ENCODE data around the gene CNIH2.
"Not testable (repeated sequence)": the region's sequence is repeated elsewhere in the genome, so short reads cannot be mapped to it uniquely, and the experiment has no call there.

The CNIH2 gene

GRCh38 chr11:66277471-66278362, at the start of gene CNIH2:
Gene CNIH2, plus strand, starts transcription at chr11:66278175. Its CDS starts 282 bp downstream, at chr11:66278457.
- DNase-seq = peak; percentile 73

- DNase-seq = no peak
Measured at GRCh38 chr11:66228521-66228920, 49.5 kb upstream of the CNIH2 start.

DNA sequence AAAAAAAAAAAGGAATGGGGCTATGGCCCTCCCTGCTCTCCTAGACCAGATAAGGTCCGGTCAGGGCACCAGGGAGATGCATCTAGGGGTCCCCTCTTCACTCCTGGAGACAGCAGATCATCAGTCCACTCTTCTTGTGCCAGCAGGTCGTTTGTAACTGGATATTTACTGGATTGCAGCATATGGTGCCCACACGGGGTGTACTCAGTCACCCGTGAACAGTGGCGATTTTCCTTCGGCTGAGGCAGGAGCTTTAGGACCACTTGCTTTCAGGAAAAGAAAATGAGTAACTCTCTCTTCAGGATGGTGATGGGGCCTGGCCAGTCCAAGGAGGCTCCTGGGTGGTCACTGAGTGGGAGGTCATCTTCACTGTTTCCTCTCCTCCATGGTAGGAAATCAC, 47.8 kb upstream of the CNIH2 start:
- no peak for DNase-seq

DNA sequence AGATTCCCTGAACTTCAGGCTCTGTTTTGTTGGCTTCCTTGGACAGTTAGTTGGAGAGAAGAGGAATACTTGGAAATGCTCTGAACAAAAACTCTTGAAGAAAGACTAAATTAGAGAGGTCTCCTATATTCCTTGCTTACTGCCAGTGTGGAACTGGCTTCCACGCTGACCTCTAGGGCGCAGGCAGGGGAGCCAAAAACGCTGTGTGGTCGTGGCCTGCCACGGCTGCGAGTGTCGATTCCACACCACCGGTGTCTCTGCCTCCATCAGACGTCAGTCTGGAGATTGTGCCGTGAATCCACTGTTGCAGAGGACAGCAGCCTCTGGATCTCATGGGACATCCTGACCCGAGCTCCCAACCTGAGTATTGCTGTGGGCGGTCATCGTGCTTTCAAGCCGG, 47.0 kb upstream of the CNIH2 start:
- no peak for DNase-seq

GRCh38 chr11:66231561-66231960, 46.4 kb upstream of the CNIH2 start:
- no peak for DNase-seq

DNA sequence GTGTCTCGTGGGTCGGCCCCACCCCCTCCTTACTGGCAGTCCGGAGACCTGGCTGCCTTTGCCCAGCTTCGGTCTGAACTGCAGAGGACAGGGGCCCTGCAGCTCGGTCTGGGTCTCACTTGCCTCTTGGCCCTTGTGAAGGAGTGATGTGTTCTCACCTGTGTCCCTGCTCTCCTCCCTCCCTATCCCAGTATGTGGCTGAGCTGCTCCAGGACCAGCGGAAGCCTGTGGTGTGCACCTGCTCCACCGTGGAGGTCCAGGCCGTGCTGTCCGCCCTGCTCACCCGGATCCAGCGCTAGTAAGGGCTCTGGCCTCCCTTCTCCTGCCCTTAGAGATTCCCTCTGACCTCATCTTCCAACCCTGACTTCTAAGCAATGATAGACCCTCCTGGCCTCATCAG, 45.2 kb upstream of the CNIH2 start:
- DNase-seq = no peak

DNA sequence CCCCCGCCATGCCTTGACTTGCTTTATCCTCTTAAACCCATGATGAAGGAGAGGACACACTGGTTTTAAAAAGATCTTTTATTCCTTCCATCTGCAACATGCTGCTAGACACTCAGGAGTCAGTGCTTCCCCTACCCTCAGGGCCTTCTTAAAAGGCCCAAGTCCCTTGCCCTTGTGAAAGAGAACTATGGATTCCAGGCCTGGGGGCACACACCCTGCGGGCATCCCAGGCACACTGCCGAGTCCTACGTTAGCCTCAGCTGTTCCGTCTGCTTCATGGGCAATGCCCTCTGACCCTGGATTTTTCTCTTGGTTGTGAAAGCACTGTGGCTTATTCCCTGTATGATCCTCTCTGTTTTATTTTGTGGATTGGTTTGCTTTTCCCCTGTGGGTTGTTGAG, 44.7 kb upstream of the CNIH2 start:
- no peak for DNase-seq

DNA sequence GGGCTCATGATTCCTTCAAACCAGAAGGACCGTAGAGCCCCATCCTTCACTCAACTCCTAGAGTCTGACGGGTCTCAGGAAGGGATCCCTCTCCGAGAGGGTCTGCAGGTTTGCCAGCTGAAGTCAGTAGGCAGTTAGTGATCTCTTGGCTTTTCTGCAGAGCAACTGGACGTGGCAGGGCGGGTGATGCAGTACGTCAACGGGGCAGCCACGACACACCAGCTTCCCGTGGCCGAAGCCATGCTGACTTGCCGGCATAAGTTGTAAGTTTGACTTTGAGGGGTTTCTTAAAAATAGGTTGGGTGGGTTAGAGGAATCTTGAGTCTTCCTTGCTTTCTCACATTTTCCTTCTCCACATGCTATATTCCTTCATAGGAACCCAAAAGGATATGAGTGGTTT, 42.8 kb upstream of the CNIH2 start:
- no peak for DNase-seq

GRCh38 chr11:66237867-66238266, 40.1 kb upstream of the CNIH2 start:
- DNase-seq = no peak

DNA sequence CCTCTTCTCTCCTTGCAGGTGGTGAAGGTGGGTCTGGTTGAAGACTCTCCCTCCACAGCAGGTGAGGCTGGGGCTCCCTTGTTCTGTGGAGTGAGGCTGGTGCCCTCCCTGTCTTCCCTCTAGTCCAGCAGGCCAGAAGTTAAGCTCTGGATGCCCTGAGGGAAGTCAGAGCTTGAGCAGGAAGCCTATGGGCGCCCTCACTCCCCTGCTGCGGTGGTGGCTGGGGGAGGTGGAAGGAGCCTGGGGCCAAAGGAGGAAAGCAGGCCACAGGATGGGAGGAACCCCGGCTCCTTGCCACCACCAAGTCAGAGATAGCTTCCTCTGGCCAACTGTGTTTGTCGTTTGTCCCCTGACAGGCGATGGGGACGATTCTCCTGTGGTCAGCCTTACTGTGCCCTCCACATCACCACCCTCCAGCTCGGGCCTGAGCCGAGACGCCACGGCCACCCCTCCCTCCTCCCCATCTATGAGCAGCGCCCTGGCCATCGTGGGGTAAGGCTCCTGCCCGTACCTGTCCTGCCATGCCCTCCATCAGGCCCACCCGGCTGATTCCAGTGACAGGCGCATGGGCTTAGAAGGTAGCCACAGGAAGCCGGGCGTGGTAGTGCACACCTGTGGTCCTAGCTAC, 39.1 kb upstream of the CNIH2 start:
- no peak for DNase-seq

- no peak for DNase-seq
Measured at GRCh38 chr11:66239511-66239910, 38.5 kb upstream of the CNIH2 start.

GRCh38 chr11:66239998-66240780, 37.8 kb upstream of the CNIH2 start:
- no peak for DNase-seq

GRCh38 chr11:66240781-66241136, 37.2 kb upstream of the CNIH2 start:
- DNase-seq = no peak

GRCh38 chr11:66242095-66242765, 35.7 kb upstream of the CNIH2 start:
- no peak for DNase-seq

- no peak for DNase-seq
Measured at GRCh38 chr11:66243782-66244535, 34.0 kb upstream of the CNIH2 start.

GRCh38 chr11:66247295-66247694, 30.7 kb upstream of the CNIH2 start:
- DNase-seq = no peak

DNA sequence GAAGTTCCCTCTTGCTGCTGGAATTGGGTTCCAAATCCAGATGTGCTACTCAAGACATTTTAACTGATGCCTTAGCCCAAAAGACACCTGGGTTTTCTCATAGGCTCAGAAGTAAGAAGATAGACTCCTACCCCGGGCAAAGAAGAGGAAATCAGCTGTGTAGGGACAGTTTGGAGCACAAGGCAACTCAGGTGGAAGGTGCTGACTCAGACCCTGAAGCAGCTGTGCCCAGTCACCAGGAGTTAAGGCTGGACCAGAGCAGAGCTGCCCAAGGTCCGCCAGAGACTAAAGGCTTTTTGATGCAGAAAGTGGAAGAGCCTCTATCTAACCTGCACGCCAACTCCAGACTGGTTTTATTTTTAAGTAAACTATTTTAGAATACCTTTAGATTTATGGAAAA, 30.2 kb upstream of the CNIH2 start:
- DNase-seq = no peak

DNA sequence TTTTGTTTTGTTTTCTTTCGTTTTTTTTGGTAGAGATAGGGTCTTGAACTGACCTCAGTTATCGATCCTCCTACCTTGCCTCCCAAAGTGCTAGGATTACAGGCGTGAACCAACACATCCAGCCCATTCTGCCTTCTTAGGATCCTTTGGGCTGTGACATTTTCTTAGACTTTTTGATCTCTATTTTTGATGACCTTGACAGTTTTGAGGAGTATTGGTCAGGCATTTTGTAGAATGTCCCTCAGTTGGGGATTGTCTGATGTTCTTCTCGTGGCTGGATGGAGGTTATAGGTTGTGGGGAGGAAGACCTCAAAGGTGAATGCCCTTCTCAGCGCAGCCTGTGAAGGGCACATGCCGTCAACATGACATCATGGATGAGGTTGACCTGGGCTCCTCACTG, 29.1 kb upstream of the CNIH2 start:
- DNase-seq = no peak

DNA sequence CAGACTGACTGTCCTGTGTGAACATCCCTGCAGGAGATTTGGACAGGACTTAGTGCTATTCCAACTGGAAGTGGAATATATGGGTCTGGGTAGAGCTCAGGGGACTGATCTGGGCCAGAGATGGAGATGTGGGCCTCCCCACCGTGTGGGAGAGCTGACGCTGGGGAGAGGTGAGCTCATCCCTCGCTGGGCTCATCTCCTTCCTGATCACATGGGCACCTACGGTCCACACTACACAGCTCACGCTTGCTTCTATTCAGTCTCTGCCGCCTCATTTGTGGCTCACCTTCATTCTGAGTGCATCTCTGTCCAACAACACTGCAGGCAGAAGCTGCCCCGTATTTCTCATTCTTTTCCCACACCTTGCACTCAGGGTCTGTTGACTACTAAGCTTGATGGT, 26.2 kb upstream of the CNIH2 start:
- DNase-seq = no peak

DNA sequence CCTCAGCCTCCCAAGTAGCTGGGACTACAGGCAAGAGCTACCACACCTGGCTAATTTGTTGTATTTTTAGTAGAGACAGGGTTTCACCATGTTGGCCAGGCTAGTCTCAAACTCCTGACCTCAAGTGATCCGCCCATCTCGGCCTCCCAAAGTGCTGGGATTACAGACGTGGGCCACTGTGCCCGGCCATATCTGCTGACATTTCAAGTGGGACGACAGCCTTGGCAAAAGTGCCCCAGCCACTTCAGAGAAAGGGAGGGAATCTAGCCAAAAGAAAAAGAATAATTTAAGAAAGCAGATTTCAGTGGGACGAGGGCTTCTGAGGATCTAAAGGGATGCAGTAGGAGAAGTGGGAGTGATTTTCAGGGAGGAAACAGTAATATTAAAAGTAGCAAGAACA, 24.9 kb upstream of the CNIH2 start:
- DNase-seq = not testable (repeated sequence)

GRCh38 chr11:66258473-66258893, 19.5 kb upstream of the CNIH2 start:
- no peak for DNase-seq

GRCh38 chr11:66259225-66259624, 18.8 kb upstream of the CNIH2 start:
- no peak for DNase-seq
